Dermis microvascular lymphatic vessel endothelial cell (primary cell): ENCODE data around the gene NSG1. TPM values are rescaled to one million over a fixed set of nuclear protein-coding genes. Genes with fewer than 3 reads are reported as not detected.

Experiments
- DNase-seq, 2 donors: peaks; one replicate each; pipeline versions ENCODE4 v3.0.0 to v3.0.0-alpha.2; 2010; ENCODE audit warnings: low read depth in 2 of 2
- total RNA-seq: library from RNA; depleted of rRNA; stranded (reverse); fragments of >200 nt; gene quantifications from 2 replicates; pipeline ENCODE4 v1.2.1, GENCODE V29; 2014

NSG1 gene
- total RNA-seq, 1 donor from 2014 or later: 0.39 TPM

DNA sequence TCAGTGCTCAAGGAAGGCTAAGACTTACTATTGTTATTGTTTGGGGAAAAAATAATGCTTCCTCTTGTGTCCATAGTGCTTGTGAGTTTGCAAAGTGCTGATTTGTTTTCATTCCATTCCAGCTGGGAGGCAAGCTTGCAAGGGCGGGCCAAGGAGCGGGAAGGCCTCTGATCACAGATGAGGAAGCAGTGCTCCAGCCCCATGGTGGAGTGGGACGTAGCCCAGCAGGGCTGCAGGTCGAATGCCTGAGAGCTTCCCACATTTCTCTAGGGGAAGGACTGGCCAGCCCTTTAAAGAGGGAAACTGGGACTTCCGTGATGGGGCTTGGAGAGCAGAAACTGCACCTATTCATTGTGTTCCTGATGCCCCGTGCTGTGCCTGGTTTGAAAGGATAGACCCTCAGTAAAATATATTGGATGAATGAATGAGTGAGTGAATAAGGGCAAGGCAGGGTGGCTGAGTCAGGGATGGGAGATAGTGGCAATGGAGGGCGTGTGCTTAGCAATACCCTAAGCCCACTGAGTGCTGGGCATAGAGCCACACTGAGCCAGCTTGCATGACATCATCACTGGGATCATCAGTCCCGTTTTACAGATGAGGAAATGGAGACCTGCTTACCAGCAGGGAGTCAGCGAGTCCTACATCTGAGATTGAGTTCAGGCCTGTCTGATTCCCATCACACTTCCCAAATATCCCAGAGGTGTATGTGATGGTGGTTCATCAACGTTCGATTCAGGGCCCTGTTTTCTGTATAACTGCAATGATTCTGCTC lies 17.9 kb upstream of the NSG1 start:
- no peak for DNase-seq

DNA sequence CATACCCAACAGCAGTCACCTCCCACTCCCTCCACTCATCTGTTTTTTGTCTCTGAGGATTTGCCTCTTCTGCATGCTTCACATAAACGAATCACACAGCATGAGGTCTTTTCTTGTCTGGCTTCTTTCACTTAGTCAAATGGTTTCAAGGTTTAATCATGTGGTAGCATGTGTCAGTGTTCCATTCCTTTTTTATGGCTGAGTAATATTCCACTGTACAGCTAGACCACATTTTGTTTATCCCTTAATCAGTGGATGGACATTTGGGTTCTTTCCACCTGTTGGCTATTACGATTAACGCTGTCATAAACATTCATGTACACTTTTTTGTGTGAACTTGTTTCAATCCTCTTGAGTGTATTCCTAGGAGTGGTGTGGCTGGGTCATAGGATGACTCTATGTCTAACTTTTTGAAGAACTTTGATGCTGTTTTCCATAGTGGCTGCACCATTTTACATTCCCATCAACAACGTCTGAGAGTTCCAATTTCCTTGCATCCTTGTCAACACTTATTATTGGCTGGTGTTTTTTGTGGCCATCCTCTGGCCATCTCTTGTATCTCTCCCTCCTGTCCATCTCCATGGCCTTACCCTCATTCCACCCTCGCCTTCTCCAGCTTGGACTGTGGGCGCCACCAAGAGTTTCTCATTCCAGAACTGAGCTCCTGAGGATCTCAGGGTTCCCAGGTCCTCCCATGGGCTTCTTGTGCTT lies 12.4 kb upstream of the NSG1 start:
- DNase-seq: no peak

DNA sequence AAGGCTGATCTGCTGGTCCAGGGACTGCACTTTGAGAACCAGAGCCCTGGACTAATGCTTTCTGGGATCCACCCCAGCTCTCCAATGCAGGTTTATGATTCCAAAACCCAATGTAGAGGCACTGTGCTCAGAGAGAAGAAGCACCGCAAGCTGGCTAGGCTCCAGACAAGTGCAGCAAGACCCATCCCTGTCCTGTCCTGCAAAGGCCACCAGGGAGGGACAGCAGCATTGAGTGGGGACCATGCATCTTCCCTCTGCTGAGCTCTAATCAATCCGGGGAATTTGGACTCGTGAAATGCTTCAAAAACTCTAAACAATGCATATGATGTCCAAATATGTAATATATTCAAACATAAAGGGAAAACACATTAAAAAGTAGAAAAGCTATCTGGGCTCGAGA lies 10.8 kb upstream of the NSG1 start:
- DNase-seq: no peak

DNA sequence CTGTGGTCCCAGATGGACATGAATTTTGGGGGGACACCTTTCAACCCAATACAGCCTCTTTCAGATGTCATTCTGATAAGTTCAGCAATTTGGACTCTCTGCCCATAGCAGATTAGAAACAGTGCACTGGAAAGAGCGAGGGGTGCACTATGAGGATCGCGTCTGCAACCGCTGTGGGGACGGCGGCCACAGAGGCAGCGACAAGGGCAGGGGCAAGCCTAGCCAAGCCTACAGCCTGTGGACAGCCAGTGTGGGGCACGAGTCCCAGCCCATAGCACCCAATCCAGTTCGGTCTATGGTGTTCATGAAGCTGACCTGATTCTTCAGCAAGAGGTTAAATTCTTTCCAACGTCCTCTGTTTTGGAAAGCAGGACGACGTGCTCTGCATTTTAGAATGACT lies 9.7 kb upstream of the NSG1 start:
- DNase-seq: no peak

DNA sequence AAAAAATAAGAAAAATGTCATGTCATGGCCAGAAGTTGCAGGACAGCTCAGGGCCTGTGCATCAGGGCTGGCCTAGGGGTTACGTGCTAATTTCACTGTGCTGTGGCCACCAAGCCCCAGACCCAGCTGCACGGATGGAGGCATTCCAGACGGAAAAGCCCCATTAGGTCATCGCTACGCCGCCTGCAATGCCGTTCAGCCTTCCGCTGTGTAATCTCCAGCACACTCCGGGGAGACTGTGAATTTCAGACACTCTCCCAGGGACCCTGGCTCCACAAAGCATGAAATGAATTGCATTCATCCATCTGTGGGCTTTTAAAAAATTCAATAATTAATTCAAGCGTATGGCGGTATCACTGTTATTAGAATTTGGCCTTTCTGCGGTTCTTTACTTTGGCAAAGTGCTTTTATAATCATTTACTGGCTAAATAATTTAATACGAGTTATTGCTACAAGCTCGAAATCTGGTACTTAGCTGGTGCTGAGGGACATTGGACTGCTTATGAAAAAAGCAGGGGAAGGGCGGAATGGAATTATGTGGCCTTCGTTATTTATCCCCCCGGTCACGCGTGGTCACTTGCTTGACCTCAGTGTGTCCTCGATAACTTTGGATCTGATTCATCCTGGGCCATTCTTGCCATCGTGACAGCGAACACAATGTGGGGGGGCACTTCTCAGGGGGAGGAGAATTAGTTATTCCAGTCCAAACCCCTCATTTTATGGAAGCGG lies 9.0 kb upstream of the NSG1 start:
- DNase-seq: no peak

DNA sequence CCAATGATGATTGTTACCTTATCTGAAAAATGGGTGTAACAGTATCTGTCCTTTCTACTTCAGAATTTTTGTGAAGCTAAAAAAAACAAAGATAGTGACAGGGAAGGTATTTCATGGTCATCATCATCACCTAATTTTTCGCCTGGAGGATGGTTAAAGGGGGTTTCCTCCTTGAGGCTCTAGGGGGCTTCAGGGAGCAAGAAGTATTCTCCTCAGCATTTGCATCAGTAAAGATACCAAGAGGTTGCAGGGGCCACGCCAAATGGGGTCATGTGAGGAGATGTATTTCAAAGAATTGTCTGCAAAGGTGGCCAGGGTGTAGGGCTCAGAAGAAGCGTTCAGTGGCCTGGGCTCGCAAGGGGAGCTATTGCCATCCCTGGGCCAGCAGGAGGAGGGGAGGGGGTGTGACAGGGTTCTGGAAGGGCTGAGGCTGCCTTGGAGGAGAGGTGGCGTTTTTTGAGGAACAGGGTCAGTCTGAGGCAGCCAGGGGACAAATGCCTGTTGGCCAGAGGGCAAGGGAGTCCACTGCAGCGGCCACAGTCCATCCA lies 7.3 kb upstream of the NSG1 start:
- no peak for DNase-seq

DNA sequence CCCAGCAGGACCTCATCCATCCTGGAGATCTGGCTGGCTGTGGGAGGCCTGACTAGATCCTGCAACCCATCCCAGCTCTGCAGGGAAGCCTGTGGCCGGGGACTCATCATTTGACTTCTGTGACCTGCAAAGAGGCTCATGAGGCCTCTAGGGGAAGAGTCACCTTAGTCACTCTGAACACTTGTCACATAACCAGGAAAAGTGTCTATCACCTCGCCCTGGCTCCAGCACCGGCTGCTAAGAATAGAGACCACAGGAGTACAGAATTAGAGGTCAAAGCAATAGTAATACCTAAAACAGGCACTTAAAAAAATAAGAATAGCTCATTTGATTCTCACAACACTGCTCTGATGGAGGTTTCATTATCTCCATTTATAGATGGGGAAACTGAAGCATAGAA lies 3.8 kb upstream of the NSG1 start:
- no peak for DNase-seq

DNA sequence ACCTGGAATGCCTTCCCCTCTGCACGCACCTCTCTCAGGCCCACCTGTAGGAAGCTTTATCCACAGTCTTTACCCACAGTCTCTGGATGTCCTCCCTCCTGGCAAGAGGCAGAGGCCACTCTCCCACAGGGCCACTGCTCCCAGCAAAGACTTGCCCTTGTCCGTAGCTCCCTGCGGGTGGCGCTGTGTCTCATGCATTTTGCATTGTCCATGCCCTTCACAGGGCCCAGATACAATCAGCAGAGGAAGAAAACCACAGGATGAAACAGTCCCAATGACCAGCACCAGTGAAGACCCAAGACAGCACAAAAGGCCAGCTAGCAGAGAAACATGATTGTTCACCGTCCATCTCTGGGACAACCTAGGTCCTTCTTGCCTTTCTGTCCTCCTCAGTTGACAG lies 2.1 kb upstream of the NSG1 start:
- peak in 1 of 2 donors; percentile 10 for DNase-seq

DNA sequence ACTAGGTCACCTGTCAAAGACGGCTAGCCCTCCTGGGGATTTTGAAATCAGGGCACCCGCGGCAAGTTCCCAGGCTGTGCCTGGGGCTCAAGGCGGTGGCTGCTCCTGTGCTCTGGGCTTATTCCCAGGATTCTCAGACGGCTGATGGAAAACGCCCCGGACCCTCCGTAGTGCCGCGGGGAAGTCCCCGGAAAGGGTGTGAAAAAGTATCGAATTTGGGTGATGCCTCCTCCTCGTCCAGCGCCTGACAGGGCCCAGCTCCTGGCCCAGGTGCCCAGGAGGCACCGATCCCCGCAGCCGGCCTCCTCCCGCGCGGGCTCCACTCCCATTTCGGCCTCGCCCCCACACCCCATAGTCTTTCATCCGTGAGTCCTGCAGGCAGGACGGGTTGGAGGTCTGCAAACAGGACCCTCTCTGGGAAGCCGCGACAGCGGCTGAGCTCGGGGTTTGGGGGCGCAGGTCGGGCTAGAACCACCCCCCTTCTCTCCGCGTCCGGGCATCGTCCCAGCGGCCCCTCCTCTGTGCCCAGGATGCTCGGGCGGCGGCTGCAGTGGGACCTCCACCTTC lies 1.1 kb upstream of the NSG1 start:
- no peak for DNase-seq

DNA sequence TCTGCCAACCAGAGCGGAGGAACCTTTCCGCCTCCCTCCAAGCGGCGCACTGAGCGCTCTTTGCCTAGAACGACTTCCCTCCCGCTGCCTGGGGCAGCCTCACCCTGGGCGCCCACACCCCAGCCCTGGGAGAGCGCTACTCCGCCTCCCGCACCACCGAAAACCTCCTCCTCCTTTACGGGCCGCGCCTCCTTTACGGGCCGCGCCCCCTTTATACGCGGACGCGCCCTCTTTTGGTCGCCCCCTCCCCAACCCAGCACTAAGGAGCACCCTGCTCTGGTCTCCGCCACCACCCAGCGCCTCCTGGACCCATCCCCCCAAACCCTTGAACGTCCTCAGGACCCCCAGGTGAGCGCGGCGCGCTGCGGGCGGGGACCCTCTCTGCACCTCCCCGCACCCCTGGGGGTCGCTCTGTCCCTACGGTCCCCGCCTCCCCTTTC lies 586 bp upstream of the NSG1 start:
- DNase-seq: no peak

DNA sequence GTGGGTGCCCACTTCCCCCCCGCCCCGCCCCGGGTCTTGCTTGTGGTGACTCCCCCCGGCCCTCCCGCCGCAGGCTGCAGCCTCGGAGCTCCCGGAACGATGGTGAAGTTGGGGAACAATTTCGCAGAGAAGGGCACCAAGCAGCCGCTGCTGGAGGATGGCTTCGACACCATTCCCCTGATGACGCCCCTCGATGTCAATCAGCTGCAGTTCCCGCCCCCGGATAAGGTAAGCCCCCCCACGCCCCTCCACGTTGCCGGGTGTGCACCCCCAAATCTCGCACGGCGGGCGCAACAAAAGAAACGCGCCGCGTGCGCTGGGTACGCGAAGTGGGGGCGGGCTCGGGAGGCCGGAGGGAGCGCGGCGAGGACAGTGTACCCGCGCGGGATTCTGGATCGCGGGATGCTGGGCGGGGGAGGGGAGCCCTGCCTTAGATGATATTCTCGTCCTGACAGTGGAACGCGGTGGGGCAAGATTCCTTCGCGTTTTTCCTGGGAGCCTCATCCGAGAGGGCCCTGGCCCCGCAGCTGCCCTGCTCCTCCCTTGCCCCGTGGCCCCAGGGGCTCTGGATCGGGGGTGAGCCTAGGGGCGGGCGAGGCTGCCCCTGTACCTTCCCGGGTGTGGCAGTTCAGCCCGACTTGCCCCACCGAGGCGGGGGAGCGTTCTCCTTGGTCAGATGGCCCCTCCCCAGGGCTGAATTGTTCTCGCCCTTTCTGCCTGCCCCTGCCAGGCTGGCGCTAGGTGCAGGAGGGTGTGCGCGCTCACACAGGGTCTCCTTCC lies 819 bp downstream of the NSG1 start:
- DNase-seq: no peak

DNA sequence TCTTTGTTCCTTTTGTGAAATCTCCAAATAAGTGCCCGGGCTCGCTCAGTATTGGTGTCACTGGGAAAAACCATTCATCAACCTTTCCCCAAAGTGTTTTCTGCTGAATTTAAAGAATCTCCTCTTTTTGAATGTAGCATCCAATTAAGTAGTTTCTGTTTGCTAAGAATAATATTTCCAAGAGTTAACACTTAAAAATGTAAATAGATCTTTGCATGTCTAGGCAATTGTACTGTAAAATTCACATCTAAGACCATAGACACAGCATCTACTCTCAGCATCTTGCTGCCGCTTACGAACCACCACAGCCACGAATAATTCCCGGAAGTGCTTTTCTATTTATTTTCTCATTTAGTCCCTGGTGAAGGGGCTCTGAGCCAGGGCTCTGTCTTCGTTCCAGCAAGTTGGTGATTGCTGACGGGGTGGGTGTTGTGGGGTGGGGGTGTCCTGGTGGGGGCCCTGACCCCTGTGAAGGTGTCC lies 1.4 kb downstream of the NSG1 start:
- DNase-seq: peak; percentile 5 to 45

DNA sequence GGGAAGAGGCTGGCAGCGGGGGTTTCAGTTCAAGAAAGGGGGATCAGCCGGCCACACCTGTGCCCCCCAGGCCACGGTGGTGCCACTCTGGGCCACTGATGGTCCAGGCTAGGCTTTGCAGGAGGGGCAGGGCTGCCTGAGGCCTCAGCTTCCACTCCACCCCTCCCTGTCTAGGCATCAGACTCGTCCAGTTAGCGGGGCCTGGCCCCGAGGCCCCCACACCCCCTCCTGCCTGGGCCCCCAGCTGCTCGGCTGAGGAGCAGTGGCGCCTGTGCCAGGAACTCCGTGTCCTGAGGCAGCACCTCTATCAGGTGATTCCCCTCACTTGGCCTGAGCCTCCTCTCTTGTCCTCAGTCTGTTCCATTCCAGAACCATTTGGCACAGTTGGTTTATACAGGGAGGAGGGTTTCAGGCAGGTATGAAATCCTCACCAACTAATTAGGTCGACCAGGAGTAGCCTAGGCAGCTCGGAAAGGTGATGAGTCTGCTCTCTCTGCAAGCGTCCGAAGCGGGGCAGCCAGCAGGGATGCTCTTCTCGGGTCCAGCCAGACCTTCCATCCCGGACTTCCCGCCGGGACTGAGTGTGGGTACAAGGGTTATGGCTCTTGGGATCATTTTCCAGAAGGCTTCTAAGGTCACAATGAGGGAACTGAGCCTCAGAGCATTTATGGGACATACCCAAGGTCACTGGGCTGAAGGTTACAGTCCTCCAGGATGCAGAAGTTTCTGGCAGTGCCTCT lies 2.1 kb downstream of the NSG1 start:
- no peak for DNase-seq

DNA sequence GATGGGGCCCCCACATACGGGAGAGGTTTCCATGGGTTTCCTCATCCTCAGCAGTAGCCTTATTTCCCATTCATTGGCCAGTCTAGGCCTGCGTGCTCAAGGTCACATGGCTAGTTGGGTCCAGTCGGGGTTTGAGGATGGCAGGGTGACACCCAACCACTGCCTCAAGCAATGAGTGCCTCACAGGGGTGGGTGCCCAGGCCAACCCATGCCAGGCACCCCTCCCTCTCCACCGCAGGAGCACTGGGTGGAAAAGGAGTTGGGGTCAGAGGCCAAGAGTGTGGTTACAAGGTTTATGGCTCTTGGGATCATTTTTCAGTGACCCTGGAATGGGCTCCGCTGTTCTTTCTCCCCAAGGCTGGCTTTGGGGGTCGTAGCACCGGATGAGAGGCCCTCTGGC lies 3.1 kb downstream of the NSG1 start:
- no peak for DNase-seq

DNA sequence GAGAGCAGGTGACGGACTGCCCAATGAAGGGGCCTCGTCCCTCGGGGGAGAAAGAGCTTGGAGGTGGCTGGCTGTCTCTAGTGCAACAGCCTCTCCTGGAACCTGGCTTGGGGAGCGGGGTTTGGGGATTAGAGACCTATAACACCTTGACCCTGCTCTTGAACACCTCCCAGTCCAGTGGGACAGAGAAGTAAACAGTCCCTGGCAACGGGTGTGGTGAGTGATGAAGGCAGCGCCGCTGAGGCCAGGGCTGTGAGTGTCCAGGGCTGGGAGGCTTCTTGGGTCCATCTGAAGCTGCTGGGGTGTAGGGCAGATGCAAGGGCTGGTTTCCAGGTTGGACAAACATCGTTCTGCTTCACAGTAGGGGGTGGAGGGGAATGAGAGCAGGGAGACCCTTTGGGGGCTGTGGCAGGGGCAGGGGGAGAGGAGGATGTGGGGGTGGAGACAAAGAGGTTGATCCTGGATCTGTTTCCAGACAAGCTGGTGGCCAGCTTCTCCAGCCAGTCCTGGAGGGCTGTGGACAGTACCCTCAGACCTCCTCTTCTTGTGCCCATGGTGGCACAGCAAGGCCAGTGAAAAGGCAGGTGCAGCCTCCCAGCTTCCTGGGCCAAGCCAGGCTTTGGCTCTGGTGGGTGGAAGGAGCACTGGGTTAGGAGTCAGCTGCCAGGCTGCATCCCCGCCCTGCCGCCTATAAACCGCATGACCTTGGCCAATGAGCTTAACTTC lies 3.8 kb downstream of the NSG1 start:
- no peak for DNase-seq

DNA sequence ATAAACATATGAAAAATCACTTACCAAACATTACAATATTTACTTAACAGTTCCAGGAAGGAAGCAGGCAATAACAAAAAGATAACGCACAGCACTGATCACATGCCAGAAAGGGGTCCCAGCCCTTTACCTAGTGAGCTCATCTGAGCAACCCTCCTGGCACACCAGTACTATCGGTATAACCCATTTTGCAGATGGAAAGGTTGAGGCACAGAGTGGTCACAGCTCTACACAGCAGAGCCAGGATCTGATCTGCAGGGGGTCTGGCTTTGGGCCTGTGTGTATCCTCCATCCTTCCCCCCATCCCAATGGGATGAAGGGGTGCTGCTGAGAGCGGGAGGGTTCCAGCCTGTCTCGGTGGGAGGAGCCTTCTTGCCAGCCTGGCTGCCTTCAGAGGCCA lies 5.0 kb downstream of the NSG1 start:
- DNase-seq: no peak

DNA sequence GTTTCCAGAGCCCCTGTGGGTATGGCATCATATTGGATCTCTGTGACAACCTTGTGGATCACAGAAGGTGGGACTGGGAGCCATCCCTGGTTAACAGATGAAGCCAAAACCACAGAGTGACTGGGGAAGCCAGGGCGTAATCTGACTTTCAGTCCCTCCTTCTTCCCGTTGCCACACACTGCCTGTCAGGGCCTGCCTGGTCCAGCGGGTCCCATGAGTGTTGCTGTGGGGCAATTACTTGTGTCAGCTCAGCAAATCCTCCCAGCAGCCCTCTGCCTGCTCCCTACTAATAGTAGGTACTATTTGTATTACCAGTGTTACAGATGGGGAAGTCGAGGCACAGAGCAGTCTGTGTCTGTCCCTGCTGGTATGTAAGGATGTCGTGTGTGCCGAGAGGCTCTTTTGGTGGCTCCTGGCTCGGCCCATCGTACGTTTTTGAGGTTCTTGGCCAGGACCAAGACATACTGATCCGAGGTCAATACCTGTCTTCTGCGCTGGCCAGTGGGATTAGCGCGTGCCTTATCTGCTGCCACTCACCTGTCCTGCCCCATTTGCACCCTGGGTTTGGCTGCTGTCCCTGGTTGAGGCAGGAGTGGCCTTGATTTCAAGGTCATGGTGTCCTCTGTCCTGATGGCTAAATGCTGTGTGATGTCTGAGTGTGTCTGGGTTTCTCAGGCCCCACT lies 5.7 kb downstream of the NSG1 start:
- no peak for DNase-seq

DNA sequence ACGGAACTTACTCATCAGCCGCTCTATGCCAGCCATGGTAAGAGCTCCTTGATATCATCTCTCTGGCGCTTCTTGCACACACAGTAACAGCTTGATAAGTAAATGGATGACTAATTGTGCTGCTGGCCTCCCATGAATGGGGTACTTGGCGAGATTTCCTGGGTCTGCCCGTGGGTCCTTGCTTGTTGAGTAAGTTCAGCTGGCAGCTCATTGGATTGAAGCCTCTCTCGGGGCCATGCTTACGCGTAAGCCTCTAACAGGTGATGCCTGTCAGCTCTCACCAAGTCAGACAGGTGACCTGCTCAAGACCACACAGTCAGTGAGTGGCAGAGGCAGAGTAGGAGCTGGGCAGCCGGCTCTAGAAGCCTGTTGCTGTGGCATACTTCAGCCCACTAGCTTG lies 7.7 kb downstream of the NSG1 start:
- DNase-seq: peak in 1 of 2 donors; percentile 12

DNA sequence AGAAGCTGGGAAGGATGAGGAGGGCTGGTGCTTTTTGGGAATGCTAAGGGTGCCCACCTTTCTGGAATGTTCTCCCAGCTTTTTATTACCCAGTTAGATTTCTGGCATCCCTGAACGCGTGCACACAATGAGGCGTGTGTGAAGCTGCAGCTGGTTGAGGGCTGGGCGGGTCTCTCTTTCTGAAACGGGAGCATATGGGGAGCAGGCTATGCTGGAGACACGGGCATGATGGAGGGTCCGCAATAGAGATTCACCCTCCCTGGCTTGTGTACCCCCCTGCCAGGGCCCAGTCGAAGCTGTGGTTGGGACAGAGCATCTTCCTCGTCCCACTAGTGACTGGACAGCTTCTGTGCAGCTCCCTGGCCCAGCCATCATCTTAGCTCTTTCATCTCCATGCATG lies 8.5 kb downstream of the NSG1 start:
- no peak for DNase-seq
